Tongue (tissue), 2 donors: Measurements from ENCODE around the gene RNF138. TPM values are rescaled to one million over a fixed set of nuclear protein-coding genes. Genes with fewer than 3 reads are reported as not detected.
"Not testable (repeated sequence)": the region's sequence is repeated elsewhere in the genome, so short reads cannot be mapped to it uniquely, and the experiment has no call there.

Experiments used
- DNase-seq: peaks from one replicate; pipeline ENCODE4 v3.0.0-alpha.2; 2015
- total RNA-seq: library from RNA; depleted of rRNA; stranded (reverse); fragments of >200 nt; gene quantifications from one replicate; pipeline ENCODE4 v1.2.3, GENCODE V29; 2014

RNF138 gene
- total RNA-seq: 19.8 TPM

DNA sequence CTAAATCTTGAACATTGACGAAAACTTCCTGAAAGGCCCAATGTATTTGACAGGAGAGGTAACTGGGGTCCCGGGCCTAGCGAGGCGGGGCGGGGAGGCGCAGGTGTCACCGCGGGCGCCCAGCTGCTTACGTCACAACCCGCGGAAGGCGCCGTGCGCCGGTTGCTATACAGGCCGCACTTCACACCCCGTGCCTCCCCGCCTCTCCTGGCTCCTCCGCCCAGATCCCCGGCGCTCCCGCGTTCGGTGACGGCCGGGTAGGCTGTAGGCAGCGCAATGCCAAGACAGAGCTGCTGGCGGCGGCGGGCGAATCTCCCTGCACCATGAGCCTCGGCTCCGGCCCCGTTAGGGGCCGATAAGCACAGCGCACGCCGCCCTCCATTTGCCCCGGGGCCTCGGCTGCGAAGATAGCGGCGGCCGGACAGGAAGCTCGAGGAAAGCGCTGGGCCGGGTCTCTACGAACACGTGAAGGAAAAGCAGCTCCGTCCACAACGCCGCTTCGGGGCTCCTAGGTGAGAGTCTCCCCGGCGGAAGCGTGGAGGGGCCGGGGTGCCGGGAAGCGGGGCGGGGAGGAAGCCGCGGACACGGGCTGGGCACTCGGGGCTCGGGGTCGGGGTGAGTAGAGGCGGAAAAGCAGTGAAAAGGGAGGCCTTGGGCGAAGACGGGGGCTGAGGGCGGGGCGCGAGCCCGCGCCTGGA lies at the start of gene RNF138:
Gene RNF138, plus strand, starts transcription at position 151 of the 698 bp plus-strand sequence. CDS start 903 bp downstream, outside the sequence.
- DNase-seq: peak; percentile 93

GRCh38 chr18:32042337-32042736 lies 49.3 kb upstream of the RNF138 start:
- no peak for DNase-seq

- peak; percentile 7 for DNase-seq
Measured at GRCh38 chr18:32048507-32049091, 43.1 kb upstream of the RNF138 start.

- DNase-seq: no peak
Measured at GRCh38 chr18:32049393-32050171, 42.1 kb upstream of the RNF138 start.

- no peak for DNase-seq
Measured at GRCh38 chr18:32056613-32057358, 34.9 kb upstream of the RNF138 start.

DNA sequence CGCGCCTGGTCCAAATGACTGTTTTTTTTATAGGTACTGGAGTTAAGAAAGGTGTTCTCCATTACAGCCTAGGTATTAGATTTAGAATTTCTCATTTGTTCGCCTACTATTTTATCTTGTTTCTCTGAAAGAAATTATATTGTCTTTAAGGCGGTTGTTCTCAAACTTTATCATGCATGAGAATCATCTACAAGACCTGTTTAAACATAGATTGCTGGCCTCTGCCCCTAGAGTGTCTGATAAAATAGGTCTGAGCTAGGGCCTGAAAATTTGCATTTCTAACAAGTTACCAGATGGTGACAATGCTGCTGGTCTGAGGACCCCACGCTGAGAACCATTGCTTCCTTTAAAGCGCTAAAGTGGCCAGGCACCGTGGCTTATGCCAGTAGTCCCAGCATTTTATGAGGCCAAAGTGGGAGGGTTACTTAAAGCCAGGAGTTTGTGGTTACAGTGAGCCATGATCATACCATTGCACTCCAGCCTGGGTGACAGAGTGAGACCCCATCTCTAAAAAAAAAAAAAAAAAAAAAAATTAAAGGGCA lies 34.0 kb upstream of the RNF138 start:
- DNase-seq: no peak

DNA sequence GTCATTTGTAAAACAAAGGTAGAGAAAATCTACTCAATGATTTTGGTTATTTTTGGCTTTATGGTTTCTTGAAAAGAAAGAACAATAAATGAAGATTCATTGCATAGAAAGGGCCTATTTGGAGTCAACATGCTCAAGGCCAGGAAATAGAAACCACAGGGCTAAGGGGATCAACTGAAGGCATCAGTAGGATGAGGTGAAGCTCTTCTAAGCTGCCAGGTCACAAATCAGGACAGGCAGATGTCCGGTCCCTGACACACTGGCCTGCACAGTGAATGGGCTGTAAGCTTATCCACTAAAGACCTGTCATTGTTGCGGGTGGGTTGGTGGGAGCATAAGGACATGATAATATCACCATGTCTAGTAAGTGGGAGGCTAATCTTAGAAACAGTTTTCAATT lies 31.6 kb upstream of the RNF138 start:
- no peak for DNase-seq

- DNase-seq: no peak
Measured at GRCh38 chr18:32067375-32068167, 24.1 kb upstream of the RNF138 start.

DNA sequence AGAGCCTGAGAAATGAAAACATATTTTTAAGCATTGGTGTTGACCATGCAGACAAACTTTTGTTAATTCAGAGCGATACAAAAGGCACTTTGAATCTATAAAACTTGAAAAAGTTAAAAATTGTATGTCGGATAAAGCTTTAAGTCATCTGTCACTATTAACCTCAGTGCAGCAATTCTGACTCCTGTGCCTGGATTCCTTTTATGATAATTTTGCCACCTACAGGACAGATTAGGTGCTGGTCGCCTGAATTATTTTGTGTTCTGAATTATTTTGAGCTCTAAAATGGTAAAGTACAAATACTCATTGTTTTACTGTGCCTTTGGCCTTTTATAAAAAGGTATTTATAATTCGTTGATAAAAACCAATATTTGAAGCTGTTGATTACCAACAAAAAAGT lies 19.4 kb upstream of the RNF138 start:
- DNase-seq: no peak

- DNase-seq: no peak
Measured at GRCh38 chr18:32074206-32074605, 17.5 kb upstream of the RNF138 start.

GRCh38 chr18:32078845-32079244 lies 12.8 kb upstream of the RNF138 start:
- DNase-seq: no peak

GRCh38 chr18:32081881-32082280 lies 9.8 kb upstream of the RNF138 start:
- DNase-seq: no peak

DNA sequence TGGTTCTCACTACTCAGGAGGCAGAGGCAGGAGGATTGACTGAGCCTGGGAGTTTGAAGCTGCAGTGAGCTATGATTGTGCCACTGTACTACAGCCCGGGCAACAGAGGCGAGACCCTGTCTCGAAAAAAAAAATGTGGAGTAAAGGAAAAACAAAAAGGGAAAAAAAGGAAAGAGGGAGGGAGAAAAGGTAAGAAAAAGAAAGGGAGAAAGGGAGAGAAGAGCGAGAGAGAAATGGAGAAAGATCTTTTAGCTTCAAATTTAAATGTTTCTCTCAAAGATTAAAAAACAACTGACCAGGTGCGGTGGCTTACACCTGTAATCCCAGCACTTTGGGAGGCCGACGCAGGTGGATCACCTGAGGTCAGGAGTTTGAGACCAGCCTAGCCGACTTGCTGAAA lies 7.9 kb upstream of the RNF138 start:
- DNase-seq: no peak

- no peak for DNase-seq
Measured at GRCh38 chr18:32086881-32087280, 4.8 kb upstream of the RNF138 start.

DNA sequence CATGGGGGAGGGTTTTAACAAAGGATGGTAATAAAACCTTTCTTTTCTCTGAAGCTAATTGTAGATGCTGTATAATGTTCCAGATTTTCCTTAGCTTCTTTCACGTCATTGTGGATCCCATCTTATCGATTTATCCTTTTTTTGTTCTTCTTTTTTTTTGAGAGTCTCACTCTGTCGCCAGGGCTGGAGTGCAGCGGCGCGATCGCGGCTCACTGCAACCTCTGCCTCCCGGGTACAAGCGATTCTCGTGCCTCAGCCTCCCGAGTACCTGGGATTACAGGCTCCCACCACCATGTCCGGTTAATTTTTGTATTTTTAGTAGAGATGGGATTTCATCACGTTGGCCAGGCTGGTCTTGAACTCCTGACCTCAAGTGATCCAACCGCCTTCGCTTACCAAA lies 843 bp upstream of the RNF138 start:
- not testable (repeated sequence) for DNase-seq

DNA sequence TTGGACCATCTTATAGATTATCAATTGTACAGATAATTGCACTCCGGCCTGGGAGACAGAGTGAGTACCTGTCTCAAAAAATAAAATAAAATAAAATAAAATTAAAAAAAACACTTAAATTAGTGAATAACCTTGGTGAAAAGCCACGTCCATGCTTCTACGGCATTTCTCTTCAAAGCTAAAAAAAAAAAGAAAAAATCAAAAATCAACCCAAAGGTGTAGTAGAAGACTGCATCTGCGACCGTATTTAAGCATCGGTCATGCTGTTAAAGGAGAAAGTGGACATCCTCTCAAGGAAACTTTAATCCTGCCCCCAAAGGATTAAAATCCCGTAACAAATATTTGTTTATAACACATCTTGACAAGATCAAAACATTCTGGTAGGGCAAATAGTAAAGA lies 350 bp upstream of the RNF138 start:
- DNase-seq: no peak

- DNase-seq: peak; percentile 99
Measured at GRCh38 chr18:32092422-32093101, 888 bp downstream of the RNF138 start.

GRCh38 chr18:32093102-32093511 lies 1.4 kb downstream of the RNF138 start:
- peak; percentile 78 for DNase-seq

GRCh38 chr18:32093523-32093922 lies 1.8 kb downstream of the RNF138 start:
- DNase-seq: no peak

DNA sequence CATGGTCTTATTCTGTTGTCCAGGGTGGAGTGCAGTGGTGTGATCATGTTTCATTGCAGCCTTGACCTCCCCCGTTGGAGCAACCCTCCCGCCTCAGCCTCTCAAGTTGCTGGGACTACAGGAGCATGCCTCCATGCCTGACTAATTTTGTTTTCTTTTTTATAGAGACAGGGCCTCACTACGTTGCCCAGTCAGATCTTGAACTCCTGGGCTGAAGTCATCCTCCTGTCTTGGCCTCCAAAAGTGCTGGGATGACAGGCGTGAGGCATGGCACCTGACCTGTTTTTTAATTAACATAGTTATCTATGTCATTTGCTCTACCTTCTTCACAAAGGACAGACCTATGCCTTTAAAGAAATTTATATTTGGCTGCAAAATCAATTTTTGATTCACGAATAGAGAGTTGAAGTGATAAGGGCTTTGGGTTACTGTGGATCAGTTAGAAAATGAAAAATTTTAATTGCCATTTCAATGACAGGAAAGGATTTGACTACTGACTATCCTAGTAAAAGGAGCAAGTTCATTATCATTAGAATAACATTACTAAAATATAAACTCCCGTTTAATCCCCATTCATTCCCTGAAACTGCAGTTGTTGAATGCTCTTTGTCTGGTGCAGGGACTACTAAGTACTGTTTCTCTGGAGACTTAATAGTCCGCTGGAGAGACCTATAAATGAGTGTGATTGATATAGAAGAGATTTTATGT lies 3.7 kb downstream of the RNF138 start:
- no peak for DNase-seq
